ENCODE results near the gene LYSMD3.

GRCh38 chr5:90549223-90549622, 19.8 kb upstream of the LYSMD3 start:
- TF ChIP-seq CTCF (conservative IDR thresholded peaks at IDR 0.05; ENCODE audit: low read length) = no peak
- TF ChIP-seq EZH2phosphoT487 (IDR thresholded peaks at IDR 0.05; ENCODE audit: borderline replicate concordance) = no peak
